ENCODE measurements around the gene MAGOH.

DNA sequence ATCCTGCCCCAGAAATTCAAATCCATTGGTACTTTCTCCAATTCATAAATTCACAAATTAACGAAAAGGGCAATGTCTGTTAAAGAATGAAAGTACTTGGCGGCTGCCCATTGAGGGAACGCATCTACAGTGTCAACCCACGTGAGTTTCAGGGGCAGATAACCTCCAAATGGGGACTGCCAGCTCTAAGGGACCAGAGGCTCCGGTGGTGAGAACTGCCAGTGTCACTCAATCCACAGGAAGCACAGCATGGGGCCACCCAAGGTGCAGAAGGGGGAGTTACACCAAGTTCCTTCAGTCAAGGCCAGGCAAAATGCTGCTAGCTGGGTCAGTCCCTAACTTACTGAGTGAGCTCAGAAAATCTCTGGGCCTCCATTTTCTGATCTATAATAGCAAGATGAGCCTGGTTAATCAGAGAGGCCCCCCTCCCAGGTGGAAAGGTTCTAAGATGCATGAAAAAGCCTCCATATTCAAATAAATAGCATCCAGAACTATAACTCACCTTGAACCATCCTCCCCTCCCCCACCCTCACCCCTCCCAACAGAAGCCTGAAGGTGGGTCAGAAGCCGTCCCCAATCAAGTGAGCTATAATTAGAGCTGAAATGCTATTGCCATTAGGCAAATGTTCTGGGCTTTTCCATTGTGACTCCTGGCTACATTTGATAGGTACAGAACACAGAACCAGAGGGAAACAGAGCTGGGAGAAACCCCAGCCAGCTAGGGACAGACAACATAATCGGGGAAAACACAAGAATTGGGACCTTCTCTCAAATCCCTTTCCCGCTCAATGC, 47.8 kb upstream of the MAGOH start:
- no peak for TF ChIP-seq EZH2 (IDR thresholded peaks at IDR 0.05)
- TF ChIP-seq, protein P1, sequence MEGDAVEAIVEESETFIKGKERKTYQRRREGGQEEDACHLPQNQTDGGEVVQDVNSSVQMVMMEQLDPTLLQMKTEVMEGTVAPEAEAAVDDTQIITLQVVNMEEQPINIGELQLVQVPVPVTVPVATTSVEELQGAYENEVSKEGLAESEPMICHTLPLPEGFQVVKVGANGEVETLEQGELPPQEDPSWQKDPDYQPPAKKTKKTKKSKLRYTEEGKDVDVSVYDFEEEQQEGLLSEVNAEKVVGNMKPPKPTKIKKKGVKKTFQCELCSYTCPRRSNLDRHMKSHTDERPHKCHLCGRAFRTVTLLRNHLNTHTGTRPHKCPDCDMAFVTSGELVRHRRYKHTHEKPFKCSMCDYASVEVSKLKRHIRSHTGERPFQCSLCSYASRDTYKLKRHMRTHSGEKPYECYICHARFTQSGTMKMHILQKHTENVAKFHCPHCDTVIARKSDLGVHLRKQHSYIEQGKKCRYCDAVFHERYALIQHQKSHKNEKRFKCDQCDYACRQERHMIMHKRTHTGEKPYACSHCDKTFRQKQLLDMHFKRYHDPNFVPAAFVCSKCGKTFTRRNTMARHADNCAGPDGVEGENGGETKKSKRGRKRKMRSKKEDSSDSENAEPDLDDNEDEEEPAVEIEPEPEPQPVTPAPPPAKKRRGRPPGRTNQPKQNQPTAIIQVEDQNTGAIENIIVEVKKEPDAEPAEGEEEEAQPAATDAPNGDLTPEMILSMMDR (IDR thresholded peaks at IDR 0.05) = no peak
- no peak for TF ChIP-seq EZH2phosphoT487 (IDR thresholded peaks at IDR 0.05)
